ENCODE results near the gene LYPD6.
A peak's percentile ranks its signal among the peaks of the same experiment; 100 is the strongest.

- TF ChIP-seq, protein P1, sequence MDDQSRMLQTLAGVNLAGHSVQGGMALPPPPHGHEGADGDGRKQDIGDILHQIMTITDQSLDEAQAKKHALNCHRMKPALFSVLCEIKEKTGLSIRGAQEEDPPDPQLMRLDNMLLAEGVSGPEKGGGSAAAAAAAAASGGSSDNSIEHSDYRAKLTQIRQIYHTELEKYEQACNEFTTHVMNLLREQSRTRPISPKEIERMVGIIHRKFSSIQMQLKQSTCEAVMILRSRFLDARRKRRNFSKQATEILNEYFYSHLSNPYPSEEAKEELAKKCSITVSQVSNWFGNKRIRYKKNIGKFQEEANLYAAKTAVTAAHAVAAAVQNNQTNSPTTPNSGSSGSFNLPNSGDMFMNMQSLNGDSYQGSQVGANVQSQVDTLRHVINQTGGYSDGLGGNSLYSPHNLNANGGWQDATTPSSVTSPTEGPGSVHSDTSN (IDR thresholded peaks at IDR 0.05), result peak; percentile 54
- TF ChIP-seq, protein P2, sequence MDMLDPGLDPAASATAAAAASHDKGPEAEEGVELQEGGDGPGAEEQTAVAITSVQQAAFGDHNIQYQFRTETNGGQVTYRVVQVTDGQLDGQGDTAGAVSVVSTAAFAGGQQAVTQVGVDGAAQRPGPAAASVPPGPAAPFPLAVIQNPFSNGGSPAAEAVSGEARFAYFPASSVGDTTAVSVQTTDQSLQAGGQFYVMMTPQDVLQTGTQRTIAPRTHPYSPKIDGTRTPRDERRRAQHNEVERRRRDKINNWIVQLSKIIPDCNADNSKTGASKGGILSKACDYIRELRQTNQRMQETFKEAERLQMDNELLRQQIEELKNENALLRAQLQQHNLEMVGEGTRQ (IDR thresholded peaks at IDR 0.05; ENCODE audit: borderline replicate concordance, low read depth, low read length), result no peak
- no peak for TF ChIP-seq SMC3 (IDR thresholded peaks at IDR 0.05; ENCODE audit: low read depth, low read length)
- TF ChIP-seq TAF1 (IDR thresholded peaks at IDR 0.05; ENCODE audit: borderline replicate concordance, low read depth, low read length), result no peak
- no peak for TF ChIP-seq GABPA (IDR thresholded peaks at IDR 0.05; ENCODE audit: low read depth)
- TF ChIP-seq YY1 (IDR thresholded peaks at IDR 0.05; ENCODE audit: low read depth), result no peak
- no peak for TF ChIP-seq MAX (IDR thresholded peaks at IDR 0.05; ENCODE audit: low read depth)
- no peak for TF ChIP-seq CTCF (IDR thresholded peaks at IDR 0.05)
Observed at GRCh38 chr2:149383340-149383739, 53.0 kb downstream of the LYPD6 start.
